Naive thymus-derived CD4-positive, alpha-beta T cell (primary cell): ENCODE results near the gene RNF207. TPM values are rescaled to one million over a fixed set of nuclear protein-coding genes. Genes with fewer than 3 reads are reported as not detected.

ENCODE experiments used
- ATAC-seq: fragments of 150-1000 bp; cut with Tn5 transposase; 2 replicates; pipeline ENCODE4 v1.10.0; 2021; ENCODE audit warnings: mild to moderate bottlenecking, moderate library complexity
- CTCF ChIA-PET: fragments of 350-600 bp; sonication (Branson Sonifier 250); formaldehyde crosslinking; loops from one replicate; lab custom pipeline; 2021; ENCODE audit warnings: antibody characterized with exemption; lab: Charles Lee
- POLR2A ChIA-PET: fragments of 350-600 bp; sonication (Branson Sonifier 250); formaldehyde crosslinking; loops from one replicate; lab custom pipeline; 2021; ENCODE audit warnings: antibody characterized with exemption, inconsistent platforms; lab: Charles Lee
- DNase-seq, 9 donors: peaks; one replicate each; pipeline versions ENCODE4 v3.0.0 to v3.0.0-alpha.2; 2020 to 2022; ENCODE audit warnings: mixed read lengths in 1 of 9
- H3K27ac ChIP-seq: one replicate; pipeline ENCODE4 v1.7.0; 2013; ENCODE audit warnings: mild to moderate bottlenecking, low read depth, low read length, moderate library complexity
- H3K27me3 ChIP-seq, 2 donors: one replicate each; pipeline ENCODE4 v1.7.0; 2013; ENCODE audit warnings: low read length in 2 of 2, mild to moderate bottlenecking in 2 of 2, moderate library complexity in 2 of 2; ENCODE audit not compliant: control insufficient read depth in 2 of 2, insufficient read depth in 2 of 2
- H3K36me3 ChIP-seq, 3 experiments: 1 replicate in 2 of 3; 2 replicates in 1 of 3; pipeline ENCODE4 v1.7.0; 2013; ENCODE audit warnings: low read length in 3 of 3, mild to moderate bottlenecking in 3 of 3, moderate library complexity in 1 of 3; ENCODE audit not compliant: insufficient read depth in 3 of 3, control insufficient read depth in 2 of 3
- H3K4me1 ChIP-seq, 2 donors: one replicate each; pipeline ENCODE4 v1.7.0; 2013; ENCODE audit warnings: low read length in 2 of 2, mild to moderate bottlenecking in 2 of 2, moderate library complexity in 1 of 2; ENCODE audit not compliant: control insufficient read depth in 2 of 2, insufficient read depth in 2 of 2
- H3K4me3 ChIP-seq: 2 replicates; pipeline ENCODE4 v1.7.0; 2013; ENCODE audit warnings: mild to moderate bottlenecking, low read length
- H3K9me3 ChIP-seq, 3 experiments: 1 replicate in 2 of 3; 2 replicates in 1 of 3; pipeline ENCODE4 v1.7.0; 2013; ENCODE audit warnings: low read length in 3 of 3; ENCODE audit not compliant: control insufficient read depth in 2 of 3
- H3K27ac Mint-ChIP-seq, 9 donors: one replicate each; pipeline ENCODE4 v1.8.0; 2020 to 2022; ENCODE audit warnings: mixed read lengths in 9 of 9, mild to moderate bottlenecking in 8 of 9, moderate library complexity in 5 of 9, inconsistent platforms in 2 of 9
- H3K27me3 Mint-ChIP-seq, 5 donors: one replicate each; pipeline ENCODE4 v1.8.0; 2021 to 2022; ENCODE audit warnings: mixed read lengths in 5 of 5, mild to moderate bottlenecking in 1 of 5
- H3K36me3 Mint-ChIP-seq, 5 donors: one replicate each; pipeline ENCODE4 v1.8.0; 2020 to 2022; ENCODE audit warnings: mixed read lengths in 5 of 5, mild to moderate bottlenecking in 3 of 5, inconsistent platforms in 1 of 5
- H3K4me1 Mint-ChIP-seq, 7 donors: one replicate each; pipeline ENCODE4 v1.8.0; 2020 to 2022; ENCODE audit warnings: mixed read lengths in 7 of 7, mild to moderate bottlenecking in 3 of 7, inconsistent platforms in 1 of 7
- H3K4me3 Mint-ChIP-seq, 10 donors: one replicate each; pipeline ENCODE4 v1.8.0; 2020 to 2022; ENCODE audit warnings: mild to moderate bottlenecking in 10 of 10, mixed read lengths in 10 of 10, moderate library complexity in 6 of 10, inconsistent platforms in 2 of 10
- H3K9me3 Mint-ChIP-seq, 11 donors: one replicate each; pipeline ENCODE4 v1.8.0; 2020 to 2022; ENCODE audit warnings: mixed read lengths in 11 of 11, mild to moderate bottlenecking in 4 of 11, inconsistent platforms in 1 of 11, moderate library complexity in 1 of 11
- intact Hi-C, 2 donors: fragments of 100-400 bp; cut with micrococcal nuclease; formaldehyde crosslinking; loops; one replicate each; pipeline ENCODE4 v1.15.1; 2023
- polyA plus RNA-seq, 2 donors: library from polyadenylated mRNA; unstranded; fragments of 300-500 nt; fragmentation: Illumina TruSeq; gene quantifications; one replicate each; pipeline ENCODE4 v1.2.3, GENCODE V29; 2021
- total RNA-seq, 6 experiments: library from RNA in 5 of 6; stranded (reverse) in 5 of 6; gene quantifications; 1 replicate in 5 of 6; 2 replicates in 1 of 6; pipeline ENCODE4 v1.2.3 and lab custom pipeline; 2021 to 2026

Gene RNF207
- total and polyA plus RNA-seq, 7 experiments from 2014 or later = 0.09 to 83.6 (median 0.81) TPM

DNA sequence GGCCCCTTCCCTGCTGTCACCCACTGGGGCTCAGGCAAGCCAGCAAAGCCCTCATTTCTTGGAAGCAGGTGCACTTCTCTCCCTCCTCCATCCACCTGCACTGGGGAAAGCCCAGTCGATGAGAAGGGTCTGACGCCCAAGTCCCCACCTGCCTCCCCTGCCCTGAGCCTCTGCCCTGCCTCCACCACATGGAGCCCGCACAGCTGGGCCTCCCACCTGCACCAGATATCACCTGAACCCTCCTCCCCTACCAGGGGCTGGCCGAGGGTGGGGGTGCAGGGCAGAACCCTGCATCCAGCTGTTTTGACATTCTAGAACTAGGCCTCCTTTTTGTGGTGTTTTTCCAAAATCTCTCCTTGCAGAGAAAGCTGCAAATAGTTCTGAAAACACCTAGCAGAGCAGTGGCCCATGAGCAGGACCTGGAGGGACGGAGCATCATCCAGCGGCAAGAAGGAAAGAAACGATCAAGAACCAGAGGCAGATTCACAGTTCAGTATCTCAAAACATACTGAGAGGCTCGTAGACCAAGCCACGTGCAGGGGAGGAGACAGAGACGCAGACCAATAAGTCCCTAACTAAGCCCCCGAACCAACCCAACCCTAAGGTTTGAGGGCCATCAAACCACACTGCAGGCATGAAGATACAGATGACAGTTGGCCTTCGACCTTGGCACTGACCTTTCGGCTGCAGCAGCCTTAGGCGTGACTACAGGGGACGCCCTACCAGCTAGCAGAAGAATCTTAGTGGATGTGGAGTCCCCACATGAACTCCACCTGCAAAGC, 42.5 kb upstream of the RNF207 start:
- Histone ChIP-seq H3K4me3 (no peak overlapping the region), H3K9me3 (no peaks in the 10 kb centered on the region), H3K27me3 (no peaks in the 10 kb centered on the region), H3K27ac (no peak overlapping the region), H3K4me1 (no peaks in the 10 kb centered on the region), H3K36me3 (no peaks in the 10 kb centered on the region)
- DNase-seq (no peak), ATAC-seq (no peak)
- intact Hi-C loops = no loop called here
- no peaks in the 10 kb centered on the region for H3K9me3 Mint-ChIP-seq
- ChIA-PET CTCF (no interaction called here), POLR2A (no interaction called here)
- no peak overlapping the region for H3K27ac Mint-ChIP-seq
- peaks cover 3 to 25% (median 13%) of the 10 kb centered on the region in 5 donors for H3K27me3 Mint-ChIP-seq
- peaks cover 0 to 8% (median 0%) of the 10 kb centered on the region in 7 donors for H3K4me1 Mint-ChIP-seq
- H3K36me3 Mint-ChIP-seq = peaks cover 0 to 4% (median 0%) of the 10 kb centered on the region in 5 donors
- no peak overlapping the region for H3K4me3 Mint-ChIP-seq

DNA sequence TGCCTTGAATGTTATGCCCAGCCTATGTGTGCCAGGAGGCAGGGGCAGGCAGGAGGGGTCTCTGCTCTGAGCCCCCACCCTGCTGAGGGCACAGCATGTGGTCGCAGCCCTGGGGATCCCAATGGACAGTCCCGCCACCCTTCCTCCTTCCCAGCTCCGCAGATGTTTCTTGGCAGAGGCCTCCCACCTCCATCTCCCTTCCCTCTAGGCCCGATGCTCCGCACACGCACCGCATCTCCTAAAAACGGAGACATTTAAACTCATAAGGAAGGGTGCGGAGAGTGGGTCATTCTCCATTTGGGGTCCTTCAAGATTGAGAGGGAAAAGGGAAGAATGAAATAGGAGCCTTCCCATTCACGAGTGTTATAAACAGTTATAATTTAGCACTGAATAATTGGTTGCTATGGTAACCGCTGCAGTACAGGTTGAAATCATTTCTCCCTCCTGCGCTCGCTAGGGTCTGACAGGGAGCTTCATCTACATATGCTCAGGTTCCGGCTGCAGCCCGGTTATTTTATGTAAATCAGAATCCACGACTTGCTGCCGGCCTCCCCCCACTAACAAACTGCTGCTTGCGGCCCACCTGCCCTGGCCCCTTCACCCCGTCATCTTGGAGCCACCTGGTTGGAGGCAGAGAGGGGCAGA, 41.8 kb upstream of the RNF207 start:
- Mint-ChIP-seq H3K9me3 (no peaks in the 10 kb centered on the region), H3K36me3 (peaks cover 0 to 4% (median 0%) of the 10 kb centered on the region in 5 donors), H3K27ac (no peak overlapping the region), H3K27me3 (peaks cover 3 to 21% (median 13%) of the 10 kb centered on the region in 5 donors), H3K4me3 (no peak overlapping the region), H3K4me1 (peaks cover 0 to 5% (median 0%) of the 10 kb centered on the region in 7 donors)
- H3K27ac ChIP-seq = no peak overlapping the region
- no peaks in the 10 kb centered on the region for H3K9me3 ChIP-seq
- no peaks in the 10 kb centered on the region for H3K27me3 ChIP-seq
- CTCF ChIA-PET = no interaction called here
- H3K4me3 ChIP-seq = no peak overlapping the region
- H3K36me3 ChIP-seq = no peaks in the 10 kb centered on the region
- DNase-seq (no peak), ATAC-seq (no peak)
- H3K4me1 ChIP-seq = no peaks in the 10 kb centered on the region
- intact Hi-C loops = no loop called here
- POLR2A ChIA-PET = no interaction called here

DNA sequence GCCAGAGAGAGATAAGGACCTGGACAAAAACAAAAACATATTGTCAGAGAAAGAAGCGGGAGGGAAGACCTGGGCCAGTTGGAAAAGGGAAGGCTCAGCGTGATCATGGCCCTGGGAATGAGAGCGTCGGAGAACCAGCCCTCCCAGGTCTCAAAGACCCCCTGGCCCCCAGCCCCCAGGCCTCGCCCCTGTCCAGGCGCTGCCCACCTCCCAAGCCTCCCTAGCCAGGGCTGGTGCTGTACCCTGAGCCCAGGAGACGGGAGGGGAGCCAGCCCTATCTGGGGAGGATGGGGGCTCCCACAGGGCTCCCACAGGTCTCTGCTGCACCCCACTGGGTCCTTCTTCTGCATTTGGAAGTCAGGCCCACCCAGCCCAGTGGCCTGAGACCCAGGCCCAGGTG, 40.9 kb upstream of the RNF207 start:
- ChIA-PET POLR2A (no interaction called here), CTCF (no interaction called here)
- Histone ChIP-seq H3K9me3 (no peaks in the 10 kb centered on the region), H3K27ac (no peak overlapping the region), H3K27me3 (no peaks in the 10 kb centered on the region), H3K4me3 (no peak overlapping the region), H3K36me3 (no peaks in the 10 kb centered on the region), H3K4me1 (no peaks in the 10 kb centered on the region)
- Mint-ChIP-seq H3K4me3 (no peak overlapping the region), H3K27me3 (peaks cover 3 to 17% (median 8%) of the 10 kb centered on the region in 5 donors), H3K27ac (no peak overlapping the region), H3K36me3 (no peaks in the 10 kb centered on the region), H3K4me1 (peaks cover 0 to 2% (median 0%) of the 10 kb centered on the region in 7 donors), H3K9me3 (no peaks in the 10 kb centered on the region)
- intact Hi-C loops = no loop called here
- ATAC-seq (no peak), DNase-seq (no peak)

DNA sequence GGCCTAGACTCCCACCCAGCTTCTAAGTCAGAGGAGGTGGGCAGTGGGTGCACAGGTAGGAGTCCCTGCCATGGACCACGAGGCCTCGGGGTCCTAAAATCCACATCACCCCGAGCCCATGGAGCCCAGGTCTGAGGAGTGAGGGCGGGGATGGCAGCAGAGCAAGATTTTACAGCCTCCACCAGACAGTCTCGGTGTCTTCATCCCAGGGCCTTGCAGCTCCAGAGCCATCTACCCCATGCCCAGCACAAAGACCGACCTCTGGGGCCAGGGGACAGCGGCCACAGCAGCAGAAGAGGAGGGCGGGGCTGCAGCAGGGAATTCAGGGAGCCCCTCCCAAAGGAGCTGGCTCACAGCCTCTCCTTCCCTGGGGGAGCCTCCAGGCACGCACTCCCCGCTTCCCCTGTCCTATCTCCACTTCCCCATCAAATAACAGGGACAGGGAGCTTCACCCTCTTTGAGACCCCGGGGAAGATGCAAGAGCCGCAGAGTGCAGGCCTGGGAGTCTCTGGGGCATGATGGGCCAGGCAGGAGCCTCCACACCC, 40.4 kb upstream of the RNF207 start:
- no peaks in the 10 kb centered on the region for H3K9me3 ChIP-seq
- ChIA-PET CTCF (no interaction called here), POLR2A (no interaction called here)
- H3K27ac ChIP-seq = no peak overlapping the region
- Mint-ChIP-seq H3K9me3 (no peaks in the 10 kb centered on the region), H3K27me3 (peaks cover 3 to 17% (median 8%) of the 10 kb centered on the region in 5 donors), H3K4me1 (peaks cover 0 to 2% (median 0%) of the 10 kb centered on the region in 7 donors), H3K4me3 (no peak overlapping the region), H3K36me3 (no peaks in the 10 kb centered on the region), H3K27ac (no peak overlapping the region)
- intact Hi-C loops = no loop called here
- H3K4me1 ChIP-seq = no peaks in the 10 kb centered on the region
- no peak for DNase-seq
- H3K4me3 ChIP-seq = no peak overlapping the region
- ATAC-seq = no peak
- H3K36me3 ChIP-seq = no peaks in the 10 kb centered on the region
- no peaks in the 10 kb centered on the region for H3K27me3 ChIP-seq

DNA sequence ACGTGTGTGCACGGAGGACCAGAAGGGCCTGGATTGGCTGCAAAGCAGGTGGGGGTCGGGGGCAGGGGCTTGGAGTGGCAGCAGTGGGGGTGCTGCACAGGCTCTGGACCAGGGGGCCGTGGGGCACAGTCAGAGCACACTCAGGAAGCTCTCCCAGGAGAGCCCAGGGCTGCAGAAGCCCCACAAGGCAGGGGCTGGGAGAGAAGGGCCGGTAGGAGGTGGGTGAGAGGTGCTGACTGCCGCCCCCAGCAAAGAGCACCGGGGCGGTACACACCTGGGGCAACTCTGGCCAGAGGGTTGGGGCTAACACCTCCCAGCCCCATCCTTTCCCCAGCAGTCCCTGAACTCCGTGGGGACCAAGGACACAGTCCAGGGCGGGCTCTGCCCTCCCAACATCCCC, 39.7 kb upstream of the RNF207 start:
- no peak overlapping the region for H3K27ac Mint-ChIP-seq
- no peak for DNase-seq
- H3K36me3 ChIP-seq = no peaks in the 10 kb centered on the region
- intact Hi-C loops = no loop called here
- no peak overlapping the region for H3K4me3 Mint-ChIP-seq
- no peaks in the 10 kb centered on the region for H3K9me3 Mint-ChIP-seq
- no peak for ATAC-seq
- H3K4me1 ChIP-seq = no peaks in the 10 kb centered on the region
- peaks cover 3 to 13% (median 6%) of the 10 kb centered on the region in 5 donors for H3K27me3 Mint-ChIP-seq
- H3K4me3 ChIP-seq = no peak overlapping the region
- ChIA-PET POLR2A (no interaction called here), CTCF (no interaction called here)
- no peaks in the 10 kb centered on the region for H3K27me3 ChIP-seq
- H3K9me3 ChIP-seq = no peaks in the 10 kb centered on the region
- H3K4me1 Mint-ChIP-seq = peaks cover 0 to 2% (median 0%) of the 10 kb centered on the region in 7 donors
- no peak overlapping the region for H3K27ac ChIP-seq
- H3K36me3 Mint-ChIP-seq = no peaks in the 10 kb centered on the region

DNA sequence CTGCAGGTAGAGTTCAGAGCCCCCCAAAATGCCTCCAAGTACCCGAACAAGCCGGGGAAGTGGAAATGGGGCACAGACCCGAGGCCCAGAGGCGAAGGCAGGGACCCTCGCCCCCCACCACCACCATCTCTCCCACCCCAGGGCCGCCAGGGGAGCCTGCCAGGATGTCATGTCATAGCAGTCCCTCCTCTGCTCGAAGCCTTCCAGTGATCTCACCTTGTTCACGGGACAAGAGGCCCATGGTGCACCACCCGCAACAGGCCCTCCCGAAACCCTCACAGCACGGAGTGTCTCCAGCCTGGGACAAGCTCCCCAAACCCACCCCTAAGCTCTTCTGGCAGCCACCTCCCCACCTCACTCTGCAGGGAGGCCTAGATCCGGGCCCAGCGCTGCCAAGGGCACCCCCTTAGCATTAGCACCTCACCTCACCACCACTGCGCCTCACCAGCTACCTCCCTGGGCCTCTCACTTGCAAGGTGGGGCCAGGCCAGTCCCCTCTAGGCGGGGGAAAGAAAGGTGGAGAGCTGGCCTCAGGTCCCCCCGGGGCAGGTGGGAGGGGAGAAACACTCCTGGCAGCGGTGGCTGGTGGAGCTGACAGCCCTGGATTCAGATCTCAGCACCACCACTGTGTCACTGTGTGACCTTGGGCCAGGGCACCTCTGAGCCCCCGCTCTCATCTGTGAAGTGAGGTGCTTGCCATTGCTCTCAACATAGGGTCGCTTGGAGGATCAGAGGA, 39.1 kb upstream of the RNF207 start:
- Histone ChIP-seq H3K4me3 (no peak overlapping the region), H3K36me3 (no peaks in the 10 kb centered on the region), H3K27ac (no peak overlapping the region), H3K9me3 (no peaks in the 10 kb centered on the region), H3K27me3 (no peaks in the 10 kb centered on the region), H3K4me1 (no peaks in the 10 kb centered on the region)
- H3K27ac Mint-ChIP-seq = no peak overlapping the region
- ATAC-seq (no peak), DNase-seq (no peak)
- ChIA-PET POLR2A (no interaction called here), CTCF (interaction anchor here (0.6 kb wide), 1 partner anchor 480 kb away, joined by 4 read pairs; no protein-coding TSS in a partner anchor)
- no peaks in the 10 kb centered on the region for H3K36me3 Mint-ChIP-seq
- peaks cover 0 to under 1% (median 0%) of the 10 kb centered on the region in 7 donors for H3K4me1 Mint-ChIP-seq
- H3K4me3 Mint-ChIP-seq = no peak overlapping the region
- H3K27me3 Mint-ChIP-seq = peaks cover 3 to 18% (median 12%) of the 10 kb centered on the region in 5 donors
- intact Hi-C loops = no loop called here
- H3K9me3 Mint-ChIP-seq = no peaks in the 10 kb centered on the region
